ENCODE measurements around the gene NCOR2.

- TF ChIP-seq POLR2A (IDR thresholded peaks at IDR 0.05), result no peak
- TF ChIP-seq, protein P1, sequence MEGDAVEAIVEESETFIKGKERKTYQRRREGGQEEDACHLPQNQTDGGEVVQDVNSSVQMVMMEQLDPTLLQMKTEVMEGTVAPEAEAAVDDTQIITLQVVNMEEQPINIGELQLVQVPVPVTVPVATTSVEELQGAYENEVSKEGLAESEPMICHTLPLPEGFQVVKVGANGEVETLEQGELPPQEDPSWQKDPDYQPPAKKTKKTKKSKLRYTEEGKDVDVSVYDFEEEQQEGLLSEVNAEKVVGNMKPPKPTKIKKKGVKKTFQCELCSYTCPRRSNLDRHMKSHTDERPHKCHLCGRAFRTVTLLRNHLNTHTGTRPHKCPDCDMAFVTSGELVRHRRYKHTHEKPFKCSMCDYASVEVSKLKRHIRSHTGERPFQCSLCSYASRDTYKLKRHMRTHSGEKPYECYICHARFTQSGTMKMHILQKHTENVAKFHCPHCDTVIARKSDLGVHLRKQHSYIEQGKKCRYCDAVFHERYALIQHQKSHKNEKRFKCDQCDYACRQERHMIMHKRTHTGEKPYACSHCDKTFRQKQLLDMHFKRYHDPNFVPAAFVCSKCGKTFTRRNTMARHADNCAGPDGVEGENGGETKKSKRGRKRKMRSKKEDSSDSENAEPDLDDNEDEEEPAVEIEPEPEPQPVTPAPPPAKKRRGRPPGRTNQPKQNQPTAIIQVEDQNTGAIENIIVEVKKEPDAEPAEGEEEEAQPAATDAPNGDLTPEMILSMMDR (IDR thresholded peaks at IDR 0.05), result no peak
- TF ChIP-seq POLR2AphosphoS5 (IDR thresholded peaks at IDR 0.05), result no peak
Measured at GRCh38 chr12:124592481-124593160, 25.2 kb upstream of the NCOR2 start.
